ENCODE results near the gene CTDP1.

GRCh38 chr18:79650959-79651358 lies 28.6 kb upstream of the CTDP1 start:
- no peak for TF ChIP-seq CTCF (IDR thresholded peaks at IDR 0.05)
- no peak for TF ChIP-seq POLR2A (IDR thresholded peaks at IDR 0.05)
